GM23338 (cell line): Measurements from ENCODE around the gene SYNGR3. TPM values are rescaled to one million over a fixed set of nuclear protein-coding genes. Genes with fewer than 3 reads are reported as not detected.

Experiments
- ATAC-seq: fragments of 200-7000 bp; cut with Tn5 transposase; 3 replicates; pipeline ENCODE4 v1.9.1; 2020
- DNase-seq: peaks from one replicate; pipeline ENCODE4 v3.0.0-alpha.2; 2015; ENCODE audit warnings: low spot score
- H2AFZ ChIP-seq: fragments of 200-600 bp; sonication (generic); 2 replicates; pipeline ENCODE4 v1.8.0; 2016; ENCODE audit warnings: antibody characterized with exemption, mild to moderate bottlenecking, moderate library complexity
- H3F3A ChIP-seq: fragments of 200-600 bp; sonication (generic); replicated peaks from 2 replicates; pipeline ENCODE4 v1.8.0; 2017; ENCODE audit warnings: antibody characterized with exemption, mixed run types, low read depth
- H3K27ac ChIP-seq: fragments of 200-600 bp; sonication (generic); 2 replicates; pipeline ENCODE4 v1.6.1; 2016; ENCODE audit warnings: low read depth
- H3K27me3 ChIP-seq: fragments of 200-600 bp; sonication (generic); 2 replicates; pipeline ENCODE4 v1.8.0; 2016; ENCODE audit warnings: mild to moderate bottlenecking, mixed run types, moderate library complexity; ENCODE audit not compliant: insufficient read depth
- H3K36me3 ChIP-seq: fragments of 200-600 bp; sonication (generic); 2 replicates; pipeline ENCODE4 v1.8.0; 2016; ENCODE audit warnings: mild to moderate bottlenecking; ENCODE audit not compliant: insufficient read depth
- H3K4me1 ChIP-seq: fragments of 200-600 bp; sonication (generic); 2 replicates; pipeline ENCODE4 v1.8.0; 2016; ENCODE audit warnings: mild to moderate bottlenecking, moderate library complexity; ENCODE audit not compliant: insufficient read depth
- H3K4me2 ChIP-seq: fragments of 200-600 bp; sonication (generic); 2 replicates; pipeline ENCODE4 v1.7.1; 2017; ENCODE audit warnings: mixed run types
- H3K4me3 ChIP-seq: fragments of 200-600 bp; sonication (generic); 2 replicates; pipeline ENCODE4 v1.6.1; 2016; ENCODE audit warnings: mixed run types
- H3K79me2 ChIP-seq: fragments of 200-600 bp; sonication (generic); replicated peaks from 2 replicates; pipeline ENCODE4 v1.8.0; 2017; ENCODE audit warnings: mild to moderate bottlenecking; ENCODE audit not compliant: insufficient read depth
- H3K9me2 ChIP-seq: fragments of 200-600 bp; sonication (generic); 2 replicates; pipeline ENCODE4 v1.8.0; 2017; ENCODE audit not compliant: insufficient read depth
- H4K20me1 ChIP-seq: fragments of 200-600 bp; sonication (generic); replicated peaks from 2 replicates; pipeline ENCODE4 v1.8.0; 2017; ENCODE audit warnings: mild to moderate bottlenecking; ENCODE audit not compliant: insufficient read depth
- H3K27ac Mint-ChIP-seq: 2 replicates; pipeline ENCODE4 v1.8.0; 2020; ENCODE audit warnings: inconsistent platforms, mild to moderate bottlenecking, moderate library complexity, mixed read lengths
- H3K27me3 Mint-ChIP-seq: 3 replicates; pipeline ENCODE4 v1.8.0; 2022; ENCODE audit warnings: low read depth, mild to moderate bottlenecking, moderate library complexity, mixed read lengths, inconsistent platforms; ENCODE audit not compliant: insufficient read depth, poor library complexity
- H3K36me3 Mint-ChIP-seq: 3 replicates; pipeline ENCODE4 v1.8.0; 2021; ENCODE audit warnings: low read depth, mild to moderate bottlenecking, inconsistent platforms, moderate library complexity, mixed read lengths
- H3K4me1 Mint-ChIP-seq: 3 replicates; pipeline ENCODE4 v1.8.0; 2020; ENCODE audit warnings: mild to moderate bottlenecking, inconsistent platforms, mixed read lengths
- H3K4me3 Mint-ChIP-seq: 3 replicates; pipeline ENCODE4 v1.8.0; 2021; ENCODE audit warnings: moderate library complexity, mild to moderate bottlenecking, inconsistent platforms, mixed read lengths
- H3K9me3 Mint-ChIP-seq: 3 replicates; pipeline ENCODE4 v1.8.0; 2020; ENCODE audit warnings: moderate library complexity, mild to moderate bottlenecking, inconsistent platforms, mixed read lengths
- CREB1 ChIP-seq: fragments of 250-450 bp; sonication (Bioruptor Pico); IDR thresholded peaks from 2 replicates; pipeline ENCODE4 v1.5.0; 2020; ENCODE audit warnings: low read depth, mild to moderate bottlenecking, moderate library complexity
- CTCF ChIP-seq, 2 experiments: fragments of 200-600 bp in 1 of 2; sonication (generic) in 1 of 2; conservative IDR thresholded peaks; 2 replicates each; pipeline versions ENCODE4 v1.5.1 to v1.6.1; 2016 to 2017; ENCODE audit warnings: antibody characterized with exemption in 2 of 2, low read depth in 2 of 2, mild to moderate bottlenecking in 2 of 2, moderate library complexity in 1 of 2
- ETS1 ChIP-seq: IDR thresholded peaks from 2 replicates; pipeline ENCODE4 v1.6.1; 2016; ENCODE audit warnings: antibody characterized with exemption
- EZH2 ChIP-seq: fragments of 200-600 bp; sonication (generic); IDR thresholded peaks from one replicate; pipeline ENCODE4 v1.8.0; 2017; ENCODE audit warnings: antibody characterized with exemption, mild to moderate bottlenecking, low read depth; ENCODE audit not compliant: unreplicated experiment
- EZH2phosphoT487 ChIP-seq: fragments of 200-600 bp; sonication (generic); IDR thresholded peaks from one replicate; pipeline ENCODE4 v1.8.1; 2018; ENCODE audit warnings: antibody characterized with exemption; ENCODE audit not compliant: unreplicated experiment
- JUNB ChIP-seq: IDR thresholded peaks from one replicate; pipeline ENCODE4 v1.6.1; 2016; ENCODE audit warnings: antibody characterized with exemption; ENCODE audit not compliant: unreplicated experiment
- REST ChIP-seq: IDR thresholded peaks from one replicate; pipeline ENCODE4 v1.6.1; 2018; ENCODE audit warnings: antibody characterized with exemption; ENCODE audit not compliant: unreplicated experiment
- STAT1 ChIP-seq: IDR thresholded peaks from one replicate; pipeline ENCODE4 v1.6.1; 2016; ENCODE audit warnings: antibody characterized with exemption; ENCODE audit not compliant: unreplicated experiment
- ZNF114 ChIP-seq: fragments of 250-450 bp; sonication (Bioruptor Pico); IDR thresholded peaks from 2 replicates; pipeline ENCODE4 v1.5.0; 2020; ENCODE audit warnings: mild to moderate bottlenecking, moderate library complexity
- ZNF331 ChIP-seq: fragments of 250-450 bp; sonication (Bioruptor Pico); IDR thresholded peaks from 2 replicates; pipeline ENCODE4 v1.5.0; 2020; ENCODE audit warnings: low read depth, mild to moderate bottlenecking, moderate library complexity
- ZNF462 ChIP-seq: fragments of 250-450 bp; sonication (Bioruptor Pico); IDR thresholded peaks from 2 replicates; pipeline ENCODE4 v1.5.0; 2020; ENCODE audit warnings: mild to moderate bottlenecking, moderate library complexity
- polyA plus RNA-seq: library from polyadenylated mRNA; unstranded; fragments of >200 nt; fragmentation: Nextera tagmentation; extraction: Ambion mirVana; gene quantifications from 2 replicates; pipeline ENCODE4 v1.2.1, GENCODE V29; 2016
- total RNA-seq: library from RNA; depleted of rRNA; stranded (reverse); fragments of >200 nt; shearing (Covaris generic); gene quantifications from 2 replicates; pipeline ENCODE4 v1.2.3, GENCODE V29; 2014

Gene SYNGR3
- total and polyA plus RNA-seq, 2 experiments from 2014 or later, result 45.4 to 77.7 TPM

- Histone ChIP-seq H3K4me3 (peak overlapping the region; percentile 68; the same call in 1 of the 2 replicates), H3K27me3 (peaks cover 68% of the 10 kb centered on the region), H3K79me2 (no peaks in the 10 kb centered on the region), H4K20me1 (no peaks in the 10 kb centered on the region), H3K27ac (no peak overlapping the region), H2AFZ (peak overlapping the region; percentile 97), H3K9me2 (no peaks in the 10 kb centered on the region), H3K4me2 (peak overlapping the region; percentile 89), H3F3A (peaks cover 5% of the 10 kb centered on the region), H3K36me3 (no peaks in the 10 kb centered on the region), H3K4me1 (no peaks in the 10 kb centered on the region; the same call in 1 of the 2 replicates)
- Mint-ChIP-seq H3K36me3 (peaks cover 3% of the 10 kb centered on the region; the same call in 1 of the 3 replicates), H3K27ac (no peak overlapping the region), H3K4me3 (peak overlapping the region; percentile 57), H3K9me3 (no peaks in the 10 kb centered on the region), H3K27me3 (peaks cover 43% of the 10 kb centered on the region), H3K4me1 (peaks cover 14% of the 10 kb centered on the region)
- ATAC-seq (no peak), DNase-seq (no peak)
- TF ChIP-seq EZH2, result no peak
- TF ChIP-seq ETS1, result no peak
- TF ChIP-seq ZNF462, result no peak
- no peak for TF ChIP-seq REST
- no peak for TF ChIP-seq CREB1 (CRISPR knock-in tag)
- TF ChIP-seq ZNF114 (CRISPR knock-in tag), result no peak
- no peak for TF ChIP-seq CTCF (conservative IDR thresholded peaks at IDR 0.05; ENCODE audit: low read depth in 2 of 2)
- no peak for TF ChIP-seq JUNB
- TF ChIP-seq STAT1, result no peak
- no peak for TF ChIP-seq EZH2phosphoT487
- TF ChIP-seq ZNF331 (CRISPR knock-in tag), result no peak
Observed at GRCh38 chr16:2024032-2024420, 34.3 kb downstream of the SYNGR3 start.
